ENCODE measurements around the gene CD99L2. TPM values are rescaled to one million over a fixed set of nuclear protein-coding genes. Genes with fewer than 3 reads are reported as not detected.

The CD99L2 gene
- total and polyA plus RNA-seq, 10 of the 15 experiments (the other 5 are each of a cell fraction or from before 2014, with no cell fraction given): 1.1 to 22.9 (median 13.0) TPM

DNA sequence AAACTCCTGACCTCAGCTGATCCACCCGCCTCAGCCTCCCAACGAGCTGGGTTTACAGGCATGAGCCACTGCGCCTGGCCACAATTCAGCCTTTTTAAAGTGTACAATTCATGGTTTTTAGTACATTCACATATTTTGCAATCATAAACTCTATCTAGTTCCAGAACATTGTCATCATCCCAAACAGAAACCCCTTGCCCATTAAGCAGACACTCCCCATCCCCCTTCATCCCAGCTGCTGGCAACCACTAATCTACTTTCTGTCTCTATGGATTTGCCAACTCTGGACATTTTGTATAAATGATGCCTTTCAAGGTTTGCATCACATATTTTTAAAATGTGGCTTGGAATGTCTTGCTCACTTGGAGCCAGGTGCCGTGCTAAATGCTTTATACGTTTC lies 4.5 kb downstream of the CD99L2 start (continued):
- TF ChIP-seq, protein P1, sequence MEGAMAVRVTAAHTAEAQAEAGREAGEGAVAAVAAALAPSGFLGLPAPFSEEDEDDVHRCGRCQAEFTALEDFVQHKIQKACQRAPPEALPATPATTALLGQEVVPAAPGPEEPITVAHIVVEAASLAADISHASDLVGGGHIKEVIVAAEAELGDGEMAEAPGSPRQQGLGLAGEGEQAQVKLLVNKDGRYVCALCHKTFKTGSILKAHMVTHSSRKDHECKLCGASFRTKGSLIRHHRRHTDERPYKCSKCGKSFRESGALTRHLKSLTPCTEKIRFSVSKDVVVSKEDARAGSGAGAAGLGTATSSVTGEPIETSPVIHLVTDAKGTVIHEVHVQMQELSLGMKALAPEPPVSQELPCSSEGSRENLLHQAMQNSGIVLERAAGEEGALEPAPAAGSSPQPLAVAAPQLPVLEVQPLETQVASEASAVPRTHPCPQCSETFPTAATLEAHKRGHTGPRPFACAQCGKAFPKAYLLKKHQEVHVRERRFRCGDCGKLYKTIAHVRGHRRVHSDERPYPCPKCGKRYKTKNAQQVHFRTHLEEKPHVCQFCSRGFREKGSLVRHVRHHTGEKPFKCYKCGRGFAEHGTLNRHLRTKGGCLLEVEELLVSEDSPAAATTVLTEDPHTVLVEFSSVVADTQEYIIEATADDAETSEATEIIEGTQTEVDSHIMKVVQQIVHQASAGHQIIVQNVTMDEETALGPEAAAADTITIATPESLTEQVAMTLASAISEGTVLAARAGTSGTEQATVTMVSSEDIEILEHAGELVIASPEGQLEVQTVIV (IDR thresholded peaks at IDR 0.05; ENCODE audit: borderline replicate concordance, partially characterized antibody): no peak
- TF ChIP-seq RBBP5 (conservative IDR thresholded peaks at IDR 0.05) (no peak), HCFC1 (IDR thresholded peaks at IDR 0.05; ENCODE audit: low read length) (no peak), EGR1 (IDR thresholded peaks at IDR 0.05; ENCODE audit: borderline replicate concordance in 1 of 2, low read depth in 2 of 2, low read length in 2 of 2) (no peak)

DNA sequence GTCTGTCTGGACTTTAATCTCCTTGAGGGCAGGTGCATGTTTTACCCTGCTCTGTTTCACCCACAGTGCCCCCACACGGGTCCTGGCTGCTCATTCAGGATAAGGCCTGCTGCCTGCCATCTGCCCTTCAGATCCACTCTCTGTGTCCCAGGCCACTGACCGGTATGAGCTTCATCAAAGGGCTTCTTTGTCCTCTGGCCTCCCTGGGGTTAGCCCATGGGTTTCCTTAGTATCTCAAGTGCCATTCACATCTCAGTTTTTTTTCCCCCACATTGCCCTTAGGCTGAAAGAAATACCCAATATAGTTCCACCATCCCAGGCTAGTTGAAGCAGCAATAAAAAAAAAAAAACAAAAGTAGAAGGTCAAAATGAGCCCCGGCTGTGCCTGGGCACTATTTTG lies 9.3 kb downstream of the CD99L2 start:
- CTCF ChIA-PET: no interaction called here
- H3K27ac ChIP-seq (ENCODE audit: control insufficient read depth, insufficient read depth): no peak overlapping the region

More for the DNA sequence above, 9.3 kb downstream of the CD99L2 start:
- ChIA-PET RAD21 (ENCODE audit: unreplicated experiment) (no interaction called here), POLR2A (no interaction called here), SMC1A (ENCODE audit: uncharacterized antibody, unreplicated experiment) (no interaction called here)
- Histone ChIP-seq H3K4me1 (ENCODE audit: control insufficient read depth, insufficient read depth, low read length) (no peaks in the 10 kb centered on the region), H3K79me2 (ENCODE audit: control insufficient read depth, insufficient read depth, low read length) (no peaks in the 10 kb centered on the region), H3K27me3 (replicated peaks in 1 of 2; ENCODE audit: control insufficient read depth in 2 of 2, insufficient read depth in 2 of 2, low read length in 1 of 2) (no peaks in the 10 kb centered on the region), H4K20me1 (ENCODE audit: control insufficient read depth, insufficient read depth) (no peaks in the 10 kb centered on the region), H3K36me3 (ENCODE audit: control insufficient read depth in 2 of 2, insufficient read depth in 2 of 2, low read length in 1 of 2) (no peaks in the 10 kb centered on the region), H2AFZ (ENCODE audit: control insufficient read depth, low read depth, low read length) (no peak overlapping the region), H3K4me3 (no peak overlapping the region), H3K9ac (ENCODE audit: control insufficient read depth, insufficient read depth, low read length) (no peak overlapping the region), H3K4me2 (ENCODE audit: control insufficient read depth, insufficient read depth) (no peak overlapping the region), H3K9me3 (replicated peaks; ENCODE audit: control insufficient read depth, insufficient read depth, low read length) (no peaks in the 10 kb centered on the region)
- TF ChIP-seq, protein P2, sequence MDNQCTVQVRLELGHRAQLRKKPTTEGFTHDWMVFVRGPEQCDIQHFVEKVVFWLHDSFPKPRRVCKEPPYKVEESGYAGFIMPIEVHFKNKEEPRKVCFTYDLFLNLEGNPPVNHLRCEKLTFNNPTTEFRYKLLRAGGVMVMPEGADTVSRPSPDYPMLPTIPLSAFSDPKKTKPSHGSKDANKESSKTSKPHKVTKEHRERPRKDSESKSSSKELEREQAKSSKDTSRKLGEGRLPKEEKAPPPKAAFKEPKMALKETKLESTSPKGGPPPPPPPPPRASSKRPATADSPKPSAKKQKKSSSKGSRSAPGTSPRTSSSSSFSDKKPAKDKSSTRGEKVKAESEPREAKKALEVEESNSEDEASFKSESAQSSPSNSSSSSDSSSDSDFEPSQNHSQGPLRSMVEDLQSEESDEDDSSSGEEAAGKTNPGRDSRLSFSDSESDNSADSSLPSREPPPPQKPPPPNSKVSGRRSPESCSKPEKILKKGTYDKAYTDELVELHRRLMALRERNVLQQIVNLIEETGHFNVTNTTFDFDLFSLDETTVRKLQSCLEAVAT (IDR thresholded peaks at IDR 0.05): no peak
- 40% methylated on average over 3 of the region's 3 CpGs for WGBS (ENCODE audit: insufficient coverage, insufficient replicate concordance, low lambda C conversion rate, missing lambda C conversion rate)
- no TSS peak for BruUV-seq (replicated peaks)
- intact Hi-C loops (cut with micrococcal nuclease; ENCODE audit: unreplicated experiment): no loop called here
- ATAC-seq (no peak), DNase-seq (ENCODE audit: low read depth, low spot score) (no peak), FAIRE-seq (no peak)
- in situ Hi-C loops (cut with MboI): no loop called here

All from GM12878 (cell line).